ENCODE data around the gene COQ2. TPM values are rescaled to one million over a fixed set of nuclear protein-coding genes. Genes with fewer than 3 reads are reported as not detected.
"Not testable (repeated sequence)": the region's sequence is repeated elsewhere in the genome, so short reads cannot be mapped to it uniquely, and the experiment has no call there.

COQ2 gene
- total RNA-seq (2014; rRNA removed; shearing (Covaris generic)), result 15.9 and 17.1 TPM in 2 replicates

- H3K4me3 ChIP-seq (ENCODE audit: insufficient read depth, low read depth, low read length), result peak within 1 kb of the TSS; percentile 76
- H3K36me3 ChIP-seq (replicated peaks; ENCODE audit: control insufficient read depth, insufficient read depth, low read length), result no peaks in the 10 kb centered on the region
- H3K27me3 ChIP-seq (ENCODE audit: control insufficient read depth, insufficient read depth, low read length), result peaks cover 3% of the 10 kb centered on the region
- peak; percentile 92 for DNase-seq
Measured at GRCh38 chr4:83284193-83285054, at the start of gene COQ2. TSS of gene COQ2 (minus strand) at chr4:83284798. CDS start at chr4:83284764, 34 bp downstream.

- Histone ChIP-seq H3K36me3 (replicated peaks; ENCODE audit: control insufficient read depth, insufficient read depth, low read length) (no peaks in the 10 kb centered on the region), H3K27me3 (ENCODE audit: control insufficient read depth, insufficient read depth, low read length) (peaks cover 44% of the 10 kb centered on the region), H3K4me3 (ENCODE audit: insufficient read depth, low read depth, low read length) (no peak overlapping the region)
- no peak for DNase-seq
Measured at GRCh38 chr4:83331956-83332355, 47.4 kb upstream of the COQ2 start.

- no peak overlapping the region for H3K4me3 ChIP-seq (ENCODE audit: insufficient read depth, low read depth, low read length)
- peaks cover 28% of the 10 kb centered on the region for H3K27me3 ChIP-seq (ENCODE audit: control insufficient read depth, insufficient read depth, low read length)
- H3K36me3 ChIP-seq (replicated peaks; ENCODE audit: control insufficient read depth, insufficient read depth, low read length), result no peaks in the 10 kb centered on the region
- no peak for DNase-seq
Measured at GRCh38 chr4:83329521-83330110, 45.0 kb upstream of the COQ2 start.

- H3K27me3 ChIP-seq (ENCODE audit: control insufficient read depth, insufficient read depth, low read length), result peaks cover 19% of the 10 kb centered on the region
- peak; percentile 64 for DNase-seq
- H3K4me3 ChIP-seq (ENCODE audit: insufficient read depth, low read depth, low read length), result no peak overlapping the region
- H3K36me3 ChIP-seq (replicated peaks; ENCODE audit: control insufficient read depth, insufficient read depth, low read length), result no peaks in the 10 kb centered on the region
Measured at GRCh38 chr4:83328521-83329187, 44.1 kb upstream of the COQ2 start.

GRCh38 chr4:83326546-83326945 is 41.9 kb upstream of the COQ2 start:
- Histone ChIP-seq H3K4me3 (ENCODE audit: insufficient read depth, low read depth, low read length) (no peak overlapping the region), H3K27me3 (ENCODE audit: control insufficient read depth, insufficient read depth, low read length) (no peaks in the 10 kb centered on the region; the same call in 1 of the 2 replicates), H3K36me3 (replicated peaks; ENCODE audit: control insufficient read depth, insufficient read depth, low read length) (no peaks in the 10 kb centered on the region)
- DNase-seq, result no peak

- H3K4me3 ChIP-seq (ENCODE audit: insufficient read depth, low read depth, low read length); DNase-seq; H3K27me3 ChIP-seq (ENCODE audit: control insufficient read depth, insufficient read depth, low read length); H3K36me3 ChIP-seq (replicated peaks; ENCODE audit: control insufficient read depth, insufficient read depth, low read length): not testable (repeated sequence)
Measured at GRCh38 chr4:83325306-83325705, 40.7 kb upstream of the COQ2 start.

- Histone ChIP-seq H3K4me3 (ENCODE audit: insufficient read depth, low read depth, low read length) (no peak overlapping the region), H3K36me3 (replicated peaks; ENCODE audit: control insufficient read depth, insufficient read depth, low read length) (no peaks in the 10 kb centered on the region), H3K27me3 (ENCODE audit: control insufficient read depth, insufficient read depth, low read length) (no peaks in the 10 kb centered on the region; the same call in 1 of the 2 replicates)
- no peak for DNase-seq
Measured at GRCh38 chr4:83323136-83323535, 38.5 kb upstream of the COQ2 start.

- Histone ChIP-seq H3K36me3 (replicated peaks; ENCODE audit: control insufficient read depth, insufficient read depth, low read length) (no peaks in the 10 kb centered on the region), H3K27me3 (ENCODE audit: control insufficient read depth, insufficient read depth, low read length) (no peaks in the 10 kb centered on the region), H3K4me3 (ENCODE audit: insufficient read depth, low read depth, low read length) (no peak overlapping the region)
- DNase-seq, result no peak
Measured at GRCh38 chr4:83320548-83320947, 36.0 kb upstream of the COQ2 start.

- Histone ChIP-seq H3K27me3 (ENCODE audit: control insufficient read depth, insufficient read depth, low read length) (no peaks in the 10 kb centered on the region), H3K36me3 (replicated peaks; ENCODE audit: control insufficient read depth, insufficient read depth, low read length) (no peaks in the 10 kb centered on the region), H3K4me3 (ENCODE audit: insufficient read depth, low read depth, low read length) (no peak overlapping the region)
- no peak for DNase-seq
Measured at GRCh38 chr4:83318666-83319065, 34.1 kb upstream of the COQ2 start.

- DNase-seq, result no peak
- H3K36me3 ChIP-seq (replicated peaks; ENCODE audit: control insufficient read depth, insufficient read depth, low read length), result no peaks in the 10 kb centered on the region
- H3K4me3 ChIP-seq (ENCODE audit: insufficient read depth, low read depth, low read length), result no peak overlapping the region
- H3K27me3 ChIP-seq (ENCODE audit: control insufficient read depth, insufficient read depth, low read length), result no peaks in the 10 kb centered on the region
Measured at GRCh38 chr4:83317671-83318070, 33.1 kb upstream of the COQ2 start.

GRCh38 chr4:83316459-83317165 is 32.0 kb upstream of the COQ2 start:
- DNase-seq, result no peak
- Histone ChIP-seq H3K27me3 (ENCODE audit: control insufficient read depth, insufficient read depth, low read length) (no peaks in the 10 kb centered on the region), H3K36me3 (replicated peaks; ENCODE audit: control insufficient read depth, insufficient read depth, low read length) (no peaks in the 10 kb centered on the region), H3K4me3 (ENCODE audit: insufficient read depth, low read depth, low read length) (no peak overlapping the region)

- no peak for DNase-seq
- Histone ChIP-seq H3K36me3 (replicated peaks; ENCODE audit: control insufficient read depth, insufficient read depth, low read length) (no peaks in the 10 kb centered on the region), H3K4me3 (ENCODE audit: insufficient read depth, low read depth, low read length) (no peak overlapping the region), H3K27me3 (ENCODE audit: control insufficient read depth, insufficient read depth, low read length) (no peaks in the 10 kb centered on the region)
Measured at GRCh38 chr4:83315341-83315870, 30.8 kb upstream of the COQ2 start.

GRCh38 chr4:83308672-83309071 is 24.1 kb upstream of the COQ2 start:
- DNase-seq, result peak; percentile 60
- no peak overlapping the region for H3K4me3 ChIP-seq (ENCODE audit: insufficient read depth, low read depth, low read length)
- H3K36me3 ChIP-seq (replicated peaks; ENCODE audit: control insufficient read depth, insufficient read depth, low read length), result no peaks in the 10 kb centered on the region
- H3K27me3 ChIP-seq (ENCODE audit: control insufficient read depth, insufficient read depth, low read length), result no peaks in the 10 kb centered on the region

- no peak for DNase-seq
- Histone ChIP-seq H3K4me3 (ENCODE audit: insufficient read depth, low read depth, low read length) (no peak overlapping the region), H3K27me3 (ENCODE audit: control insufficient read depth, insufficient read depth, low read length) (no peaks in the 10 kb centered on the region), H3K36me3 (replicated peaks; ENCODE audit: control insufficient read depth, insufficient read depth, low read length) (no peaks in the 10 kb centered on the region)
Measured at GRCh38 chr4:83307920-83308319, 23.3 kb upstream of the COQ2 start.

Measured in H7 (cell line).